ENCODE measurements around the gene TRPM5. TPM values are rescaled to one million over a fixed set of nuclear protein-coding genes. Genes with fewer than 3 reads are reported as not detected.

The TRPM5 gene
- total RNA-seq, 2 donors from 2014 or later, result 0.68 TPM; not detected in 1

- TF ChIP-seq CTCF (IDR thresholded peaks at IDR 0.05), result no peak
- H3K4me1 ChIP-seq (replicated peaks), result peaks cover 19% of the 10 kb centered on the region
- H3K27ac ChIP-seq, result no peak overlapping the region
- no peaks in the 10 kb centered on the region for H3K27me3 ChIP-seq (replicated peaks; ENCODE audit: insufficient read depth)
- H3K9me3 ChIP-seq, result no peaks in the 10 kb centered on the region
- DNase-seq (ENCODE audit: low spot score), result no peak
- H3K36me3 ChIP-seq, result peaks cover 4 to 18% of the 10 kb centered on the region in 2 donors
- intact Hi-C loops (cut with DNase I), result loop anchor here (5.0 kb wide), 1 partner anchor 95 kb away; no protein-coding TSS in a partner anchor
- 86% methylated on average over 12 of the region's 13 CpGs for WGBS
- H3K4me3 ChIP-seq, result no peak overlapping the region
These were observed 42.2 kb downstream of the TRPM5 start for GRCh38 chr11:2402106-2402505.

GRCh38 chr11:2401436-2401984 lies 42.8 kb downstream of the TRPM5 start:
- intact Hi-C loops (cut with DNase I), result loop anchor here (5.0 kb wide), 1 partner anchor 94 kb away; no protein-coding TSS in a partner anchor

GRCh38 chr11:2400762-2401435 lies 43.4 kb downstream of the TRPM5 start:
- no peak for DNase-seq (ENCODE audit: low spot score)
- Histone ChIP-seq H3K36me3 (peaks cover 4 to 29% of the 10 kb centered on the region in 2 donors), H3K9me3 (no peaks in the 10 kb centered on the region), H3K27me3 (replicated peaks; ENCODE audit: insufficient read depth) (no peaks in the 10 kb centered on the region), H3K27ac (peak overlapping the region; percentile 79 to 80), H3K4me3 (peak overlapping the region; percentile 93 to 94), H3K4me1 (replicated peaks) (peaks cover 19% of the 10 kb centered on the region)
- intact Hi-C loops (cut with DNase I), result loop anchor here (5.0 kb wide), 1 partner anchor 94 kb away; no protein-coding TSS in a partner anchor
- WGBS, result under 1% methylated on average over 44 of the region's 55 CpGs
- peak; percentile 20 for TF ChIP-seq POLR2A (IDR thresholded peaks at IDR 0.05)
- TF ChIP-seq CTCF (IDR thresholded peaks at IDR 0.05), result no peak
- no peak for TF ChIP-seq POLR2AphosphoS5 (IDR thresholded peaks at IDR 0.05)

More at GRCh38 chr11:2401436-2401984, 42.8 kb downstream of the TRPM5 start:
- peaks cover 19% of the 10 kb centered on the region for H3K4me1 ChIP-seq (replicated peaks)
- 33% methylated on average over 12 of the region's 12 CpGs for WGBS
- TF ChIP-seq POLR2A (IDR thresholded peaks at IDR 0.05), result no peak
- TF ChIP-seq POLR2AphosphoS5 (IDR thresholded peaks at IDR 0.05), result no peak
- H3K9me3 ChIP-seq, result no peaks in the 10 kb centered on the region
- peak overlapping the region; percentile 79 to 80 for H3K27ac ChIP-seq
- H3K27me3 ChIP-seq (replicated peaks; ENCODE audit: insufficient read depth), result no peaks in the 10 kb centered on the region
- H3K4me3 ChIP-seq, result peak overlapping the region; percentile 93 to 94
- DNase-seq (ENCODE audit: low spot score), result no peak
- H3K36me3 ChIP-seq, result peaks cover 4 to 24% of the 10 kb centered on the region in 2 donors

GRCh38 chr11:2400069-2400761 lies 44.1 kb downstream of the TRPM5 start, which contains the start of gene TSSC4:
TSS of gene TSSC4 (plus strand) at chr11:2400750. CDS start at chr11:2402634, 1,884 bp downstream.
- under 1% methylated on average over 66 of the region's 66 CpGs for WGBS
- intact Hi-C loops (cut with DNase I), result loop anchor here (5.0 kb wide), 1 partner anchor 93 kb away; no protein-coding TSS in a partner anchor
- peaks cover 4 to 36% of the 10 kb centered on the region in 2 donors for H3K36me3 ChIP-seq

More at GRCh38 chr11:2400069-2400761, 44.1 kb downstream of the TRPM5 start, which contains the start of gene TSSC4:
- DNase-seq (ENCODE audit: low spot score), result peak; percentile 100
- Histone ChIP-seq H3K27ac (peak within 1 kb of the TSS; percentile 95 to 97), H3K4me3 (peak within 1 kb of the TSS; percentile 93 to 94), H3K4me1 (replicated peaks) (peaks cover 19% of the 10 kb centered on the region), H3K9me3 (no peaks in the 10 kb centered on the region), H3K27me3 (replicated peaks; ENCODE audit: insufficient read depth) (no peaks in the 10 kb centered on the region)
- TF ChIP-seq CTCF (IDR thresholded peaks at IDR 0.05) (peak; percentile 100), POLR2A (IDR thresholded peaks at IDR 0.05) (peak; percentile 65), POLR2AphosphoS5 (IDR thresholded peaks at IDR 0.05) (peak; percentile 99)

All from prostate gland (tissue), 2 donors.